ENCODE results near the gene TRDMT1. TPM values are rescaled to one million over a fixed set of nuclear protein-coding genes. Genes with fewer than 3 reads are reported as not detected.

Gene TRDMT1
- total and polyA plus RNA-seq, 4 donors: 2.5 to 25.9 (median 6.5) TPM

- H3K36me3 ChIP-seq (ENCODE audit: control insufficient read depth in 4 of 4, insufficient read depth in 4 of 4, low read length in 4 of 4): no peaks in the 10 kb centered on the region
- TF ChIP-seq, protein P1, sequence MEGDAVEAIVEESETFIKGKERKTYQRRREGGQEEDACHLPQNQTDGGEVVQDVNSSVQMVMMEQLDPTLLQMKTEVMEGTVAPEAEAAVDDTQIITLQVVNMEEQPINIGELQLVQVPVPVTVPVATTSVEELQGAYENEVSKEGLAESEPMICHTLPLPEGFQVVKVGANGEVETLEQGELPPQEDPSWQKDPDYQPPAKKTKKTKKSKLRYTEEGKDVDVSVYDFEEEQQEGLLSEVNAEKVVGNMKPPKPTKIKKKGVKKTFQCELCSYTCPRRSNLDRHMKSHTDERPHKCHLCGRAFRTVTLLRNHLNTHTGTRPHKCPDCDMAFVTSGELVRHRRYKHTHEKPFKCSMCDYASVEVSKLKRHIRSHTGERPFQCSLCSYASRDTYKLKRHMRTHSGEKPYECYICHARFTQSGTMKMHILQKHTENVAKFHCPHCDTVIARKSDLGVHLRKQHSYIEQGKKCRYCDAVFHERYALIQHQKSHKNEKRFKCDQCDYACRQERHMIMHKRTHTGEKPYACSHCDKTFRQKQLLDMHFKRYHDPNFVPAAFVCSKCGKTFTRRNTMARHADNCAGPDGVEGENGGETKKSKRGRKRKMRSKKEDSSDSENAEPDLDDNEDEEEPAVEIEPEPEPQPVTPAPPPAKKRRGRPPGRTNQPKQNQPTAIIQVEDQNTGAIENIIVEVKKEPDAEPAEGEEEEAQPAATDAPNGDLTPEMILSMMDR (IDR thresholded peaks at IDR 0.05; ENCODE audit: control extremely low read depth, extremely low read depth): no peak
- peaks cover 0 to 5% (median 0%) of the 10 kb centered on the region in 5 donors for H3K4me1 ChIP-seq (ENCODE audit: control insufficient read depth in 5 of 5, insufficient read depth in 5 of 5, low read length in 5 of 5)
- H3K27me3 ChIP-seq (ENCODE audit: control insufficient read depth in 3 of 3, insufficient read depth in 3 of 3, low read length in 2 of 3): no peaks in the 10 kb centered on the region
- DNase-seq: no peak
- H3K9me3 ChIP-seq (ENCODE audit: control insufficient read depth in 4 of 4, insufficient read depth in 3 of 4, low read length in 3 of 4): no peaks in the 10 kb centered on the region
- no peak overlapping the region for H3K27ac ChIP-seq (ENCODE audit: low read depth in 1 of 2, low read length in 1 of 2)
- WGBS, 2 donors: 75 to 79% methylated on average over 1 of the region's 1 CpG
- no peak overlapping the region for H3K4me3 ChIP-seq
- no peak for ATAC-seq (ENCODE audit: insufficient read depth, low FRiP score)
- H3K9ac ChIP-seq (ENCODE audit: insufficient read depth in 1 of 2, low read length in 2 of 2): no peak overlapping the region
These were observed 19.2 kb upstream of the TRDMT1 start for GRCh38 chr10:17220652-17221100.

DNA sequence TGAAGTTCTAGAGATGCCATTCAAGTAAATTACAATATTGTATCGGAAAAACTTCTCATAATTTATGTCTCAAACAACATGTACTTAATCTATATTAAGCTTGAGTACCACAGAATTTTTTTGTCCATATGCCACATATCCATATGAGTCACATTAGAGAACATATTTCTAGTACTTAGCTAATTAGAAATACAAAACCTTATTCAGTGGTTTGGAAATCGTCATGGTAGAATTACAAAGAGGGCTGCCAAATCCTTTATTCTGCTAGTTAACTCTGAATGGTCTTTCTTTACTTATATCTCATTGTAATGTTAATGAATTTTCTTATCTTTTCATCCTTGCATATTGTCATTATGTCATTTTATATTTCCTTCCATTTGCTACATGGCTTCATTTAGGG lies 17.6 kb upstream of the TRDMT1 start:
- 93 to 94% methylated on average over 2 of the region's 2 CpGs for WGBS, 2 donors
- Histone ChIP-seq H3K36me3 (ENCODE audit: control insufficient read depth in 4 of 4, insufficient read depth in 4 of 4, low read length in 4 of 4) (no peaks in the 10 kb centered on the region), H3K9me3 (ENCODE audit: control insufficient read depth in 4 of 4, insufficient read depth in 3 of 4, low read length in 3 of 4) (no peaks in the 10 kb centered on the region), H3K9ac (ENCODE audit: insufficient read depth in 1 of 2, low read length in 2 of 2) (no peak overlapping the region), H3K4me3 (no peak overlapping the region), H3K4me1 (ENCODE audit: control insufficient read depth in 5 of 5, insufficient read depth in 5 of 5, low read length in 5 of 5) (peaks cover 0 to 5% (median 0%) of the 10 kb centered on the region in 5 donors), H3K27ac (ENCODE audit: low read depth in 1 of 2, low read length in 1 of 2) (no peak overlapping the region), H3K27me3 (ENCODE audit: control insufficient read depth in 3 of 3, insufficient read depth in 3 of 3, low read length in 2 of 3) (no peaks in the 10 kb centered on the region)
- DNase-seq: no peak
- TF ChIP-seq, protein P1 (IDR thresholded peaks at IDR 0.05; ENCODE audit: control extremely low read depth, extremely low read depth): no peak
- no peak for ATAC-seq (ENCODE audit: insufficient read depth, low FRiP score)

DNA sequence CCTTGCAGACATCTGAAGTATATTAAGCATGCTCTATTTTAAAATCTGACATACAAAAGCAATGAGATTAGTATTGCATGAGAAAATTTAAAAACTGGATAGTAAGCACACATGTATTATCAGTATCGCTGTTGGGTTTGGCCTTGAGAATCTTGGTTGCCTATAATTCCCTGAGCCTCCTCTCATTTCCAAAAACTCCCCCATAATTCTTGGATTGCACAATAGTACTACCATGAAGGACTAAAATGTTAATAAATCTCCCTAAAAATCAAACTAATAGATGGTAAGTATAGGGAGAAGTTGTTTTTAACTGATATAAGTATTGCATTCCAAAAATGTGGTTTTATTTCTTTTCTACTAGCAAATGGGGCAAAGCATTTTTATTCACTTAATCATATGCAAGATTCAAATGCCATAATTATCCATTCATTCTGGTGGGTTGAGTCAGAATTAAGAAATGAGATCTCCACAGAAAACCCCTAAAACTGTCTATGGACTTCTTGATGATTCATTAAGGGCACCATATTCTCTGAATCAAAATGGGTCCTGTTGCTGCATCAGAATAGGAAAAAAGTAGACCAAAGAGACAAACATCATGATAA lies 16.3 kb upstream of the TRDMT1 start:
- no peaks in the 10 kb centered on the region for H3K36me3 ChIP-seq (ENCODE audit: control insufficient read depth in 4 of 4, insufficient read depth in 4 of 4, low read length in 4 of 4)
- DNase-seq (no peak), ATAC-seq (ENCODE audit: insufficient read depth, low FRiP score) (no peak)
- peaks cover 0 to 5% (median 0%) of the 10 kb centered on the region in 5 donors for H3K4me1 ChIP-seq (ENCODE audit: control insufficient read depth in 5 of 5, insufficient read depth in 5 of 5, low read length in 5 of 5)
- no peaks in the 10 kb centered on the region for H3K27me3 ChIP-seq (ENCODE audit: control insufficient read depth in 3 of 3, insufficient read depth in 3 of 3, low read length in 2 of 3)
- TF ChIP-seq, protein P1 (IDR thresholded peaks at IDR 0.05; ENCODE audit: control extremely low read depth, extremely low read depth): no peak
- H3K9me3 ChIP-seq (ENCODE audit: control insufficient read depth in 4 of 4, insufficient read depth in 3 of 4, low read length in 3 of 4): no peaks in the 10 kb centered on the region
- H3K9ac ChIP-seq (ENCODE audit: insufficient read depth in 1 of 2, low read length in 2 of 2): no peak overlapping the region
- no peak overlapping the region for H3K4me3 ChIP-seq
- no peak overlapping the region for H3K27ac ChIP-seq (ENCODE audit: low read depth in 1 of 2, low read length in 1 of 2)
- 90 to 98% methylated on average over 1 of the region's 1 CpG for whole genome bisulfite sequencing, 2 donors

Data from lung (tissue), 12 donors.